HG03159 (cell line): Measurements from ENCODE around the gene CRYBA4.
"Not testable (repeated sequence)": the region's sequence is repeated elsewhere in the genome, so short reads cannot be mapped to it uniquely, and the experiment has no call there.

ENCODE experiments used
- ATAC-seq: cut with Tn5 transposase; IDR thresholded peaks from one replicate; pipeline ENCODE4 v1.9.1; 2021; ENCODE audit warnings: mild to moderate bottlenecking, moderate library complexity; ENCODE audit not compliant: unreplicated experiment

CRYBA4 gene

GRCh38 chr22:26593763-26594162 is 28.0 kb upstream of the CRYBA4 start:
- no peak for ATAC-seq

- ATAC-seq = no peak
Measured at GRCh38 chr22:26597026-26597425, 24.7 kb upstream of the CRYBA4 start.

- ATAC-seq = no peak
Measured at GRCh38 chr22:26597480-26597879, 24.3 kb upstream of the CRYBA4 start.

GRCh38 chr22:26599505-26599904 is 22.3 kb upstream of the CRYBA4 start:
- ATAC-seq = no peak

- no peak for ATAC-seq
Measured at GRCh38 chr22:26601726-26602125, 20.0 kb upstream of the CRYBA4 start.

GRCh38 chr22:26602127-26602526 is 19.6 kb upstream of the CRYBA4 start:
- ATAC-seq = no peak

GRCh38 chr22:26604368-26604767 is 17.4 kb upstream of the CRYBA4 start:
- ATAC-seq = no peak

- no peak for ATAC-seq
Measured at GRCh38 chr22:26606611-26607010, 15.2 kb upstream of the CRYBA4 start.

GRCh38 chr22:26608129-26608528 is 13.6 kb upstream of the CRYBA4 start:
- no peak for ATAC-seq

GRCh38 chr22:26609287-26609686 is 12.5 kb upstream of the CRYBA4 start:
- no peak for ATAC-seq

GRCh38 chr22:26610072-26610958 is 11.4 kb upstream of the CRYBA4 start:
- peak; percentile 65 for ATAC-seq

- ATAC-seq = no peak
Measured at GRCh38 chr22:26610996-26611395, 10.8 kb upstream of the CRYBA4 start.

GRCh38 chr22:26612652-26613051 is 9.1 kb upstream of the CRYBA4 start:
- no peak for ATAC-seq

- not testable (repeated sequence) for ATAC-seq
Measured at GRCh38 chr22:26613753-26614152, 8.0 kb upstream of the CRYBA4 start.

GRCh38 chr22:26614322-26614721 is 7.4 kb upstream of the CRYBA4 start:
- no peak for ATAC-seq

GRCh38 chr22:26615149-26615548 is 6.6 kb upstream of the CRYBA4 start:
- ATAC-seq = peak; percentile 59

- no peak for ATAC-seq
Measured at GRCh38 chr22:26615830-26616435, 5.8 kb upstream of the CRYBA4 start.

GRCh38 chr22:26616650-26617049 is 5.1 kb upstream of the CRYBA4 start:
- ATAC-seq = no peak

GRCh38 chr22:26617271-26618199 is 4.2 kb upstream of the CRYBA4 start, which contains the start of gene CRYBB1:
Gene CRYBB1, minus strand, starts transcription at chr22:26618027. Its CDS starts 1,708 bp downstream, at chr22:26616319.
- ATAC-seq = no peak

GRCh38 chr22:26618455-26618854 is 3.3 kb upstream of the CRYBA4 start:
- ATAC-seq = no peak

- no peak for ATAC-seq
Measured at GRCh38 chr22:26619510-26619909, 2.3 kb upstream of the CRYBA4 start.
